OCI-LY1 (cell line): ENCODE measurements around the gene EXD3.

Experiments
- H2AFZ ChIP-seq: fragments of 200-600 bp; sonication (generic), shearing (Covaris generic); 2 replicates; pipeline ENCODE4 v1.6.0; 2014; ENCODE audit warnings: antibody characterized with exemption, mild to moderate bottlenecking, low read length
- H3F3A ChIP-seq: fragments of 200-600 bp; sonication (generic), shearing (Covaris generic); 2 replicates; pipeline ENCODE4 v1.6.0; 2014; ENCODE audit warnings: mild to moderate bottlenecking, antibody characterized with exemption, low read length, moderate library complexity; ENCODE audit not compliant: insufficient read depth
- H3K27ac ChIP-seq: fragments of 200-600 bp; sonication (generic); 2 replicates; pipeline ENCODE4 v1.5.1; 2014; ENCODE audit warnings: low read length, mixed run types, mild to moderate bottlenecking, low read depth; ENCODE audit not compliant: poor library complexity, severe bottlenecking
- H3K27me3 ChIP-seq: fragments of 200-600 bp; sonication (generic); 2 replicates; pipeline ENCODE4 v1.6.0; 2014; ENCODE audit warnings: antibody characterized with exemption, mild to moderate bottlenecking, low read length, moderate library complexity; ENCODE audit not compliant: insufficient read depth
- H3K36me3 ChIP-seq: fragments of 200-600 bp; sonication (generic); 2 replicates; pipeline ENCODE4 v1.6.1; 2014; ENCODE audit warnings: mild to moderate bottlenecking, antibody characterized with exemption, low read length, moderate library complexity, mixed read lengths; ENCODE audit not compliant: insufficient read depth
- H3K4me1 ChIP-seq: fragments of 200-600 bp; sonication (generic); 2 replicates; pipeline ENCODE4 v1.5.1; 2014; ENCODE audit warnings: mild to moderate bottlenecking, low read length, moderate library complexity; ENCODE audit not compliant: insufficient read depth, severe bottlenecking
- H3K4me2 ChIP-seq: fragments of 200-600 bp; sonication (generic), shearing (Covaris generic); 2 replicates; pipeline ENCODE4 v1.6.1; 2014; ENCODE audit warnings: low read length
- H3K4me3 ChIP-seq: fragments of 200-600 bp; sonication (generic); 2 replicates; pipeline ENCODE4 v1.5.1; 2014; ENCODE audit warnings: low read length, low read depth, mild to moderate bottlenecking, mixed read lengths; ENCODE audit not compliant: poor library complexity, severe bottlenecking
- H3K79me2 ChIP-seq: fragments of 200-600 bp; shearing (Covaris generic); 2 replicates; pipeline ENCODE4 v1.6.1; 2016; ENCODE audit warnings: mixed run types, low read length, mixed read lengths; ENCODE audit not compliant: insufficient read depth
- H3K9ac ChIP-seq: fragments of 200-600 bp; sonication (generic), shearing (Covaris generic); 2 replicates; pipeline ENCODE4 v1.6.1; 2014; ENCODE audit warnings: mild to moderate bottlenecking, low read length, mixed read lengths
- H3K9me2 ChIP-seq: fragments of 200-600 bp; sonication (generic), shearing (Covaris generic); 2 replicates; pipeline ENCODE4 v1.6.1; 2014; ENCODE audit warnings: low read depth, mild to moderate bottlenecking, low read length, mixed read lengths
- H3K9me3 ChIP-seq: fragments of 200-600 bp; shearing (Covaris generic); 2 replicates; pipeline ENCODE4 v1.6.1; 2014; ENCODE audit warnings: low read length, mixed read lengths
- H4K20me1 ChIP-seq: fragments of 200-600 bp; sonication (generic), shearing (Covaris generic); 2 replicates; pipeline ENCODE4 v1.6.0; 2016; ENCODE audit warnings: mild to moderate bottlenecking, low read length; ENCODE audit not compliant: insufficient read depth
- EZH2 ChIP-seq: fragments of 200-600 bp; sonication (generic), shearing (Covaris generic); IDR thresholded peaks from 2 replicates; pipeline ENCODE4 v1.8.0; 2017; ENCODE audit warnings: borderline replicate concordance, mixed run types, mild to moderate bottlenecking, antibody characterized with exemption, low read length, moderate library complexity, mixed read lengths
- TF ChIP-seq, protein P1 (sequence below): fragments of 200-600 bp; sonication (generic), shearing (Covaris generic); IDR thresholded peaks from 2 replicates; pipeline ENCODE4 v1.5.1; 2017; ENCODE audit warnings: mild to moderate bottlenecking, antibody characterized with exemption, low read length, moderate library complexity, mixed read lengths

The EXD3 gene

DNA sequence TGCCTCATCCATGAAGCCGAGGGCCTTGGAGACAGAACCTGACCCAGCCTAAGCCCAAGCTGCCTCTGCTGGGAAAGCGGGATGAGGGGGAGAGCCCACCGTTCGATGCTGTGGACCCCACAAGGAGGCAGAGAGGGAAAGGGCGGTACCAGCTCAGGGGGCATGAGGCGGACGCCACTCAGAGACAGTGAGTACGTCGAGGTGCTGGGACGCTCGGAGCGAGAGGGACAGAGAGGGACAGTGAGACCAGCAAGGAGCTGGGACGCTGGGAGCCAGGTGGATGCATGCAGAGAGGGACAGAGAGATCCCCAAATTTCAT lies 33.6 kb downstream of the EXD3 start:
- Histone ChIP-seq H3K9me2 (no peaks in the 10 kb centered on the region), H3K4me2 (no peak overlapping the region), H3K9ac (no peak overlapping the region), H4K20me1 (no peaks in the 10 kb centered on the region), H3F3A (no peaks in the 10 kb centered on the region), H3K36me3 (no peaks in the 10 kb centered on the region), H3K4me3 (no peak overlapping the region), H3K9me3 (no peaks in the 10 kb centered on the region), H3K27me3 (no peaks in the 10 kb centered on the region), H2AFZ (no peak overlapping the region), H3K79me2 (no peaks in the 10 kb centered on the region), H3K4me1 (no peaks in the 10 kb centered on the region), H3K27ac (no peak overlapping the region)
- TF ChIP-seq, protein P1, sequence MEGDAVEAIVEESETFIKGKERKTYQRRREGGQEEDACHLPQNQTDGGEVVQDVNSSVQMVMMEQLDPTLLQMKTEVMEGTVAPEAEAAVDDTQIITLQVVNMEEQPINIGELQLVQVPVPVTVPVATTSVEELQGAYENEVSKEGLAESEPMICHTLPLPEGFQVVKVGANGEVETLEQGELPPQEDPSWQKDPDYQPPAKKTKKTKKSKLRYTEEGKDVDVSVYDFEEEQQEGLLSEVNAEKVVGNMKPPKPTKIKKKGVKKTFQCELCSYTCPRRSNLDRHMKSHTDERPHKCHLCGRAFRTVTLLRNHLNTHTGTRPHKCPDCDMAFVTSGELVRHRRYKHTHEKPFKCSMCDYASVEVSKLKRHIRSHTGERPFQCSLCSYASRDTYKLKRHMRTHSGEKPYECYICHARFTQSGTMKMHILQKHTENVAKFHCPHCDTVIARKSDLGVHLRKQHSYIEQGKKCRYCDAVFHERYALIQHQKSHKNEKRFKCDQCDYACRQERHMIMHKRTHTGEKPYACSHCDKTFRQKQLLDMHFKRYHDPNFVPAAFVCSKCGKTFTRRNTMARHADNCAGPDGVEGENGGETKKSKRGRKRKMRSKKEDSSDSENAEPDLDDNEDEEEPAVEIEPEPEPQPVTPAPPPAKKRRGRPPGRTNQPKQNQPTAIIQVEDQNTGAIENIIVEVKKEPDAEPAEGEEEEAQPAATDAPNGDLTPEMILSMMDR, result no peak
- TF ChIP-seq EZH2, result no peak

DNA sequence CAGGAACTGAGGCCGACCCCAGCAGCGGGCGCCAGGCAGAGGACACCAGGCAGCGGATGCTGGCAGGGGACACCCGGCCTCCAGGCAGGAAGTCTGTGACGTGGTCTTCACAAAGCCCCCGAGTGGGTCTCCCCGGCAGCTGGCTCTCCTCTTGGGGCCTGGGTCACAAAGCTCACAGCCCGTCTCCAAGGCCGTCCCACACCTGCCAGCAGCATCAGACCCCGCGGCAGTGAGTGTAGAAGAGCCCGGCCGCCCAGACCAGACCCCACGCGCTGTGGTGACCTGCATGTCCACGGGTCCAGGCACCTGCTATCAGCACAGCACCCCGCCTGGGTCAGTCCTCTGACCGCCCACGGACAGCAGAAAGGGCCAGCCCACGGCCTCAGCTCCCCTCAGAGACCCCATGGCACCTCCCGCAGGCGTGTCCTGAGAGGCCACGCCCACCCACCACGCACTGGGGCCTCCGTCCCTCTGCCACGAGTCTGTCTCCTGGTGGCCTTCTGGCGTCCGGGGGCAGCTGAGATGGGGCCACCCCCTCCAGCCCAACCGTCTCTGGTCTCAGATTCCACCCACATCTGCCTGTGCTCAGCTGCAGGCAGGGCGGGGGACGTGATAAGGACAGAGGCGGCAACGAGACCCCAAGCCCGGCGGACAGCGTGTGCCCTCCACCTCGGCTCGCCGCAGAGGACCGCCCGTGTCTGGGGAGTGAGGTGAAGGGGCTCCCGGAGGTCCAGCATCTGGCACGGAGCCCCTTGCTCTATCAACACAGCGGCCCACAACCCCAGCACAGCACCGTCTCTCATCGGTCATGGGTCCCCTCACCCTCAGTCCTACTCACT lies 34.2 kb downstream of the EXD3 start:
- Histone ChIP-seq H3K9ac (no peak overlapping the region), H3K4me3 (no peak overlapping the region), H2AFZ (no peak overlapping the region), H3K79me2 (no peaks in the 10 kb centered on the region), H3K4me1 (no peaks in the 10 kb centered on the region), H3K36me3 (no peaks in the 10 kb centered on the region), H3F3A (no peaks in the 10 kb centered on the region), H3K27me3 (no peaks in the 10 kb centered on the region), H3K4me2 (no peak overlapping the region), H3K9me3 (no peaks in the 10 kb centered on the region), H3K9me2 (no peaks in the 10 kb centered on the region), H4K20me1 (no peaks in the 10 kb centered on the region), H3K27ac (no peak overlapping the region)
- TF ChIP-seq, protein P1, result no peak
- no peak for TF ChIP-seq EZH2

DNA sequence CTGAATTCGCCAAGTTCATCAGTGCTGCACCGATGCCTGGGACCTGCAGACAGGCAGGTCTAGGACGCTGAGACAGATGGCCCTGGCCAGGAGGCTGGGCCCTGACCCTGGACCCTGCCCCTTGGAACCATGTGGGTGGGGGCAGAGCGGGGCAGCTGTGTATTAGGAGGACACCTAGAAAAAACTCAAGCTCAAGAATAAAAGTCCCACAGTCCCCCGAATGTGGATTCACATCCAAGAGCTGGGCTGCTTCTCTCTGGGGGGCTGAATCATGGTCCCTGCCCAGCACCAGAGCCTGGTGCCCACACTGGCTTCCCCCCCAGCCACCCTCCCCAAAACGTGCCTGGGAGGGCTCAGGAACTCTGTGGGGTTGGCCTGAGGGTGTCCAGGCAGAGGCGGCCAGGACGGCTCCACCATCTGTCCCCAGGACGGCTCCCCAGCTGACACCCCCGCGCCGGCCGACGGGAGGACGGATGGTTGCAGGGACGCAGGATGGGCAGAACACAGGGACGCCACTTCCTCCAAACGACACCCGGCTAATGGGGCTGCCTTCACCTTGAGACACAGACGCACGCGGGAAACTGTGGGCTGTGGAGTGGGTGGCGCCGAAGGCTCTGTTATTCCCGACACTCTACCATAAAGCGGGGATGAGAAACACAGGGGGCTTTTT lies 34.9 kb downstream of the EXD3 start:
- TF ChIP-seq EZH2, result no peak
- TF ChIP-seq, protein P1, result no peak
- H3K9ac ChIP-seq, result no peak overlapping the region
- H3K79me2 ChIP-seq, result no peaks in the 10 kb centered on the region
- no peaks in the 10 kb centered on the region for H3K9me2 ChIP-seq
- H3K36me3 ChIP-seq, result no peaks in the 10 kb centered on the region
- H3K9me3 ChIP-seq, result no peaks in the 10 kb centered on the region
- no peaks in the 10 kb centered on the region for H3K4me1 ChIP-seq
- no peak overlapping the region for H3K4me2 ChIP-seq
- H3K4me3 ChIP-seq, result no peak overlapping the region
- no peaks in the 10 kb centered on the region for H3F3A ChIP-seq
- no peak overlapping the region for H2AFZ ChIP-seq
- no peaks in the 10 kb centered on the region for H4K20me1 ChIP-seq
- H3K27me3 ChIP-seq, result no peaks in the 10 kb centered on the region
- no peak overlapping the region for H3K27ac ChIP-seq
